GM18517 (cell line): ENCODE data around the gene KATNAL2.

Source experiments
- ATAC-seq: cut with Tn5 transposase; IDR thresholded peaks from one replicate; pipeline ENCODE4 v1.9.1; 2021; ENCODE audit warnings: mild to moderate bottlenecking, moderate library complexity; ENCODE audit not compliant: unreplicated experiment

Gene KATNAL2

GRCh38 chr18:46917108-46917802 lies at the start of gene KATNAL2, which contains the start of gene PIAS2:
Gene KATNAL2 (plus strand): TSS chr18:46917602. CDS start chr18:46946873, 29,271 bp downstream.
Gene PIAS2 (minus strand): TSS chr18:46917507. CDS start chr18:46917345, 162 bp downstream.
- peak; percentile 68 for ATAC-seq

- no peak for ATAC-seq
Observed at GRCh38 chr18:46868169-46868921, 49.1 kb upstream of the KATNAL2 start.

DNA sequence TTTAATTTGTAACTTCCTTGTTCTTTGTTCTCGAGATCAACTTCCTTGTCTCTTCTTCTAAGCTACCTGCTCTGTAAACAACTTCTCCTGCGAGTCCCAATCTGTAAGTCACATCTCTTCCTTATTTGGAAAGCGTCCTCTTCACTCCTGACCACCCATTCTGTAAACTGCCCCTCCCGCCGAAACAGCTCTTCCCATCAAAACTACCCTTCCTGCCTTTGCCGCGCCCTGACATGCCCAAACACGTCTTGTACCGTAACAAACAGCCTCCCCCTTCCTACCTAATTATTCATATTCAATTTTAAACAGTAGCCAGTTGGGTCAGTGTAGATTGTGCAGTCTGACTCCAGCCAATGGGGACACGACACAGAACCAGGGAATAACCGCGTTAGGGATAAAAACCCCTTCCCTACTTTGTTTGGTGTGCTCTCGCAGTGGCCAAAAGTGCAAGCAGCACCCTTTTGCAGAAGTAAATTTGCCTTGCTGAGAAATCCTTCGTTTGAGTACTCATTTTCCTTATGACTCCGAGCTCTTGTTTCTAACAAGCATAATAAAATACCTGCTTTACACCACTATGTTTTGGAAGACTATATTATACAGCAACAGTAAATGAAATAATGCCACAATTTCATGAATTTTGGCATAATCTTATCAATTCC lies 39.9 kb upstream of the KATNAL2 start:
- no peak for ATAC-seq

DNA sequence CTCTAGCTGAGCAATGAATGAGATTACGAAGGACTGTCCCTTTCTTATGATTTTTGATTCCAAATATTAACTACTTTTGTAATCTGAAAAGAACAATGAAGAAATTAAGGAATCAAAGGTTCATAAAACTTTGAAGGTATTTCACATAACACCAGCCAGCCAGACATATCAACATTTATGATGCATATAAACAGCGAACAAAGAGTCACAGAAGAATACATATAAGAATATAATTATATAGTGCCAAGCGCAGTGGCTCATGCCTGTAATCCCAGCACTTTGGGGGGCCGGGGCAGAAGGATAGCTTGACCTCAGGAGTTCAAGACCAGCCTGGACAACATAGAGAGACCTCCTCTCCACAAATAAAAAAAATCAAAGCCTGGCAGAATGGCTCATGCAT lies 34.2 kb upstream of the KATNAL2 start:
- no peak for ATAC-seq

GRCh38 chr18:46886893-46887292 lies 30.5 kb upstream of the KATNAL2 start:
- ATAC-seq: no peak

DNA sequence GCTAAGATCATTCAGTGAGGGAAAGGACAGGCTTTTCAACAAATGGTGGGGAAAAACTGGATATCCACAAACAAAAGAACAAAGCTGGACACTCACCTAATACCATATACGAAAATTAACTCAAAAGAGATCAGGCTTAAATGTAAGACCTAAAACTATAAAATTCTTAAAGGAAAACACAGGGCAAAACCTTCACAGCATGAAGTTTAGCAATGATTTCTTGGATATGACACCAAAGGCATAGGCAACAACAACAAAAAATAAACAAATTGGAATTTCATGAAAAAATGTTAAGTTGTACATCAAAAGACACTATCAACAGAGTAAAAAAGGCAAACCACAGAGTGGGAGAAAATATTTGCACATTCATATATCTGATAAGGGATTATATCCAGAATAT lies 28.4 kb upstream of the KATNAL2 start:
- no peak for ATAC-seq

- peak; percentile 85 for ATAC-seq
Observed at GRCh38 chr18:46891742-46892214, 25.6 kb upstream of the KATNAL2 start.

DNA sequence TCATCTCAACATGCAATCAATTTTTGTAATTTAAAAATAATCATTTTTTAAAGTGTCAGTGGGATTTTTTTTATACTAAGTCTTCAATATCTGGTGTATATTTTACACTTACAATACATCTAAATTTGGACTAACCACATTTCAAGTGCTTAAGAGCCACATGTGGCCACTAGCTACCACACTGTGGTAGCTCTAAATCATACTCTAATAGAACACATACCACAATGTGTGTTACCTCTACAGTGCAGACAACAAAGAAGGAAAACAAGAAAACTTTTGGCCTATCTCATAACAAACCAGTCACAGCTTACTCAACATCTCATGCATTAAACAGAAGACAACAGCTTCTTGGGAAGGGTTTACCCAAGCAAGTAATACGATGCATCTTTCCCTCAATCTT lies 24.6 kb upstream of the KATNAL2 start:
- peak; percentile 39 for ATAC-seq

DNA sequence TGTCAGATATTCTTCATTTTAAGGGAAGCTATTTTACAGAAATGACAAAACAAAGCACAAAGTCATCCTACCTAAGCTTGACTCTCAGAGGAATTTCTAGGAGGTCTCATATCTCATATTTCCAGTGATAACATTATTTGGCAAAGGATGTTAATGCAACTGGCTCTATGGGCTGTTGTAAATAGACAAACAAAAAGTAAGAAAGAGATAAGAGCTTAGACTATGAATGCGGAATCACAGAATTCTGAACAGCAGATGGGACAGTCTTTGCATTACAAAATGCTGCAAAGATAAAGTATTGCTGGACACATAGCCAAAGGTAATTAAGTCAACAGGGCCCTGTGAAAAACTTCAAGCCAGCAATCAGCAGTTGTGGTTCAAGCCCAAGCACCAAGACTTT lies 24.0 kb upstream of the KATNAL2 start:
- ATAC-seq: no peak

- no peak for ATAC-seq
Observed at GRCh38 chr18:46894124-46894523, 23.3 kb upstream of the KATNAL2 start.

DNA sequence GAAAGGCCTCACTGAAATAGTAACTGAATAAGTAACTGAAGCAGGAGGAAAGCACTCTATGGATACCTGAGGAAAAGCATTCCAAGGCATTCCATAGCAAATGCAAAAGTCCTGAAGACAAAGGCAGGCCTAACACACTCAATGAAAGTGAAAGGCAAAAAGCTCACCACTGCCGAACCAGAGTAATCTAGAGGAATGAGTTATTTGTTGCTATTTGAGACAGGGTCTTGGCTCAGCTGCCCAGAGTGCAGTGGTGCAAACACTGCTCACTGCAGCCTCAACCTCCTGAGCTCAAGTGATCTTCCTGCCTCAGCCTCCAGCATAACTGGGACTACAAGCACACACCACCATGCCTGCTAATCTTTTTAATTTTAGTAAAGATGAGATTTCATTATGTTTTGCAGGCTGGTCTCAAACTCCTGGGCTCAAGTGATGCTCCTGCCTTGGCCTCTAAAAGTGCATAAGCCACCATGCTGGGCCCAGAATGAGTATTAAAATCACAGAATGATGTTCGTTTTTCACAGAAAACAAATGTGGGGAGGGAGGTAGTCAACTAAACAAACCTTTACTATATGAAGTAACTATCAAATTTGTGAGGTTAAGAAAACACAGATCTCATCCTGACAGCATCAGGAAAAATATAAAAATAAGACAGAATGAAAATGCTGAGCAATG lies 18.0 kb upstream of the KATNAL2 start:
- peak; percentile 71 for ATAC-seq

DNA sequence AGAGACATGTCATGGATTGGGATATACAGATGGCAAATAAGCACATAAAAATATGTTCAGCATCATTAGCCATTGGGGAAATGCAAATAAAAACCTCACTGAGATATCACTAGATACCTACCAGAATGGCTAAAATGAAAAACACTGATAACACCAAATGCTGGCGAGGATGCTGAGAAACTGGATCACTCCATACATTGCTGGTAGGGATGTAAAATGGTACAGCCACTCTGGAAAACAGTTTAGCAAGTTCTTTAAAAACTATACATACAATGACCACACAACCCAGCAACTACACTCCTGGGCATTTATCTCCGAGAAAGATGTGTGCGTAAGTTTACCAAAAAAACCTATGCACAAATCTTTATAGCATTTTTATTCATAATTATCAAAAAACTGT lies 14.0 kb upstream of the KATNAL2 start:
- no peak for ATAC-seq

DNA sequence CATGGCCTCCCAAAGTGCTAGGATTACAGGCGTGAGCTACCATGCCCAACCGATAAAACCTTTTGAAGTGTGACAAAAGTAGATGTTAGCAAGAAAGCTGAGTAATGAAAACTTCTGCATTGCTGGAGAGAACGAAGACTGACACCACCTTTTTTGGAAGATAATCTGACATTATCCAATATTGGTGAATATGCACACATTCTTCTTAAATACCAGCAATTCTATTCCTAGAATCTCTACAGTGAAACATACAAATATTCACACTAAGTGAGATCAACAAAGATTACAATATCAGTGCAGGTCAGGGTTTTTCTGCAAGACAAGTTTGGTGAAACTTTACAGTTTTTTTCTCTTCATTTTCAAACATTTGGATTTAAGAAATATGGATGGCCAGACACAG lies 7.9 kb upstream of the KATNAL2 start:
- no peak for ATAC-seq

- ATAC-seq: no peak
Observed at GRCh38 chr18:46910856-46911255, 6.5 kb upstream of the KATNAL2 start.

- ATAC-seq: no peak
Observed at GRCh38 chr18:46915800-46916550, 1.4 kb upstream of the KATNAL2 start.

DNA sequence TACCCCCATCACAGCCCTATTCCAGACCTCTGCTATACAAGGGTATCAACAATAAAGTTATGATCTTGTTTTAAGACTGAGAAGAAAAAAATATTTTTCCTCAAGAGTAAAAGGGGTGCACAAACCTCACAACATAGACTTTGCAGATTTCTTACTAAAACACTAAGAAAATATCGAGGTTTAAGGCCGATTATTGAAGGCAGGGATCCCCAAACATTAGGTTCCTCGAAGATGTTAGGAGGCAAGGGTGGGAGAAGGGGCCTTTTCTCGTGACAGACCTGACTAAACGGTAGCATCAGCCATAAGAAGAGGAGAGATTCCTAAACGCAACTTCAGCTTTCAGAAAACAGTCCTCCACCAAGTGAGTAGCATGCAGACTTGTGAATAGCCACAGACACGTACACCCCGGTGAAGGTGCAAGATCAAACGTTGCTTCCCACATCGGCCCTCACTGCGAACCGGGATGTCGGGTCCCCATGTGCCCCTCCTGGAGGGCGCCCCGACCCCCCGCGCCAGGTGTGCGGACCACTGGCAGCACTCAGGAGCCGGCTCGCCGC lies 773 bp upstream of the KATNAL2 start:
- peak; percentile 26 for ATAC-seq

DNA sequence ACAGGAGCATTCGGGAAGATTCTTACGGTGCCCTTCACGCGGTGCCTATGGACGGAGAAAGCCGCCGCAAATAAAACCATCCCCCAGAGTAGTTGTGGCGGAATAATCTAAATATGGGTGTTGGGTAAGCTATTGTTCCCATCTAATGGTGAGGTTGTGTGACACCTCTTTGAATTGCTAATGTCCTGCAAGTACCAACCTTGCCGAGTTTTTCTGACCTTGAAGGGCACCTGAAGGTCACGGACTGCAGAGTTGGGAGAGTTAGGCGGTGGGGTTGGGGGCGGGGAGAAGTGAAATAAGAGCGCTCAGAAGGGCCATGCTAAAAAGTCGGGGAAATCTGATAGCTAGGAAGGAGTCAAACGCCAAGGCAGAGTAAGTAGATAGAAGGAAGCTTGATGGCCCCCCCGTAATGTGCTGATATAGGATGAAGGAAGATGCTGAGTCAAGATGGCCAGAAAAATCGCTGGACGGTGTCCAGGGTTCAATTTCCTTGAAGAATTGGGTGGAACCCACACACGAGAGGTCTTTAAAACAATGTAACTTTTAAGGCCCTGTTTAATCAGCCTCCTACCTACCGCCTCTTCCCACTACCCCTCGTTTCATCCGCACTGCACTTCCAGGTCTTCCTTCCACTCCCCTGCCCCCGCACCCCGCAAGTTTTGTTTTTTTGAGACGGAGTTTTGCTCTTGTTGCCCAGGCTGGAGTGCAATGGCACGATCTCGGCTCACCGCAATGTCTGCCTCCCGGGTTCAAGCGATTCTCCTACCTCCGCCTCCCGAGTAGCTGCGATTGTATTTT lies 600 bp downstream of the KATNAL2 start:
- ATAC-seq: no peak

GRCh38 chr18:46920067-46920466 lies 2.7 kb downstream of the KATNAL2 start:
- ATAC-seq: no peak

- ATAC-seq: no peak
Observed at GRCh38 chr18:46920653-46921052, 3.3 kb downstream of the KATNAL2 start.
